GM19452 (cell line): ENCODE measurements around the gene SKIC2.
"Not testable (repeated sequence)": the region's sequence is repeated elsewhere in the genome, so short reads cannot be mapped to it uniquely, and the experiment has no call there.

Experiments
- ATAC-seq: cut with Tn5 transposase; IDR thresholded peaks from one replicate; pipeline ENCODE4 v1.9.1; 2021; ENCODE audit not compliant: unreplicated experiment

SKIC2 gene

DNA sequence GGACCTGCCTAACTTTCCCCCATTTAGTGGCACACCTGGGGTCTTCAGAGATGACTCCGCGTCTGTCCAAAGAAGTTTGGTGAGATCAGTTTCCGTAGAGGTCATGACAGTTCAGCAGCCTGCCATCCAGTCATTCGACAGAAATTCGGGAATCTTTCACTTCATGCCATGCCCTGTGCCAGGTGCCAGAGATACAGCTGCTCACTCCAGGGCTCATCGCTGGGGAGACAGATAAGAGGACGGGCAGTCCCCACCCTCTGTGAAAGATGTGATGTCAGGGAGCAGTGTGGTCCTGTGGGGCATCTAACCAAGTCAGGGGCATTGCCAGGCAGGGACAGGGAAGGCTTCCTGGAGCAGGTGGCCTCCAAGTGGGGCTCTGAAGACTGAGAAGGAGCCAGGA lies 44.3 kb downstream of the SKIC2 start:
- not testable (repeated sequence) for ATAC-seq

DNA sequence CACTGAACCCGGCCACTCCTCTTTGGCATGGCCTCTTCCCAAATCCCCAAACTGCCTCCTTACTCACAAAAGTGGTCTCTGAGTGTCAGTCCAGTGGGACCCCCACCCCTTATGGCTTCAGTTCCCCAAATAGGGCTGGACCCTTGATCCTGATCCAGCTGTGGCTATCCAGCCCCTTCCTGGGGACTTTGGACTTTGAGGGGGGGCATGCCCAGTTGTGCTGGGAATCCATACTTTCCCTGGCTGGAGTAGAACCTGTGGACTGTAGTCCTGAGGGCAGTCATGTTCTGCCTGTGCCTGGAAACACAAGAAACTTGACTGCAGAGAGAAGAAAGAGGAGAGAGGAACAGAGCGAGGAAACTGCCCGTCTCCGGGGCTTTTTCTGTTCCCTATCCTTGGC lies 45.4 kb downstream of the SKIC2 start:
- ATAC-seq = not testable (repeated sequence)

DNA sequence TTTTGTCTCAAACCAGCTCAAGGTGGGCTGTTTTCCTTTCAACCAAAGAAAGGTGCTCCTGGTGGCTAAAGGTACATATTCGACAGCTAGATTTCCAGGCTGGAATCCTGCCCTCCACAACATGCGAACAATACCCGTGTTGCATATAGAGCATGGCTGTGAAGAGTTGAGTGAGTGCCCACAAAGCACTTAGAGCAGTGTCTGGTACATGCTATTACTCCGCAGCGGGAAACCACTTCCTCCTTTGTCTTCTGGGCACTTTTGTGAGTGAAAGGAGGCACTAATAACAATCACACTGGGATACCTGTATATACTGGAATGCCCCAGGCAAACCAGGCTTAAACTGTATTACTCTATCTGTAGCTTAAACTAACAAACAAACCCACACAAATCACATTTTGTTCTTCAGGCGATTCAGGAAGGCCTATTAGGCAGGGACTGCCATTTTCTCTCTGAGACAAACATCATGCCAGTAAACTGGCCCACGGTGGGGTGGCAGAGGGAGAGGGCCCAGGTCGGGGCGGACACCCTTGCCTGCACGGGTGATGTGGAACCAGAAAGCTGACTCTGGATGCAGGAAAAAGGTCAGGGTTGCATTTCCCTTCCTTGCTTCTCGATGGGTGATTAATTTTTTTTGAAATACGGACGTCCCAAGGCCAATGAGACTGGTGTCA lies 46.0 kb downstream of the SKIC2 start:
- ATAC-seq = not testable (repeated sequence)

DNA sequence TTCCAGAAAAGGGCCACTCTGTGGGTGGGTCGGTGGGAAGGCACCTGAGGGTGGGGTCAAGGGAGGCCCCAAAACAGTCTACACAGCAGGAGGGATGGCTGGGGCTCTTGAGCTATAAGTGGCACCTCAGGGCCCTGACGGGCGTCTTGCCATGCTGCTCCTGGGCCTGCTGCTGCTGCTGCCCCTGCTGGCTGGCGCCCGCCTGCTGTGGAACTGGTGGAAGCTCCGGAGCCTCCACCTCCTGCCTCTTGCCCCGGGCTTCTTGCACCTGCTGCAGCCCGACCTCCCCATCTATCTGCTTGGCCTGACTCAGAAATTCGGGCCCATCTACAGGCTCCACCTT lies 46.5 kb downstream of the SKIC2 start:
- ATAC-seq = not testable (repeated sequence)

DNA sequence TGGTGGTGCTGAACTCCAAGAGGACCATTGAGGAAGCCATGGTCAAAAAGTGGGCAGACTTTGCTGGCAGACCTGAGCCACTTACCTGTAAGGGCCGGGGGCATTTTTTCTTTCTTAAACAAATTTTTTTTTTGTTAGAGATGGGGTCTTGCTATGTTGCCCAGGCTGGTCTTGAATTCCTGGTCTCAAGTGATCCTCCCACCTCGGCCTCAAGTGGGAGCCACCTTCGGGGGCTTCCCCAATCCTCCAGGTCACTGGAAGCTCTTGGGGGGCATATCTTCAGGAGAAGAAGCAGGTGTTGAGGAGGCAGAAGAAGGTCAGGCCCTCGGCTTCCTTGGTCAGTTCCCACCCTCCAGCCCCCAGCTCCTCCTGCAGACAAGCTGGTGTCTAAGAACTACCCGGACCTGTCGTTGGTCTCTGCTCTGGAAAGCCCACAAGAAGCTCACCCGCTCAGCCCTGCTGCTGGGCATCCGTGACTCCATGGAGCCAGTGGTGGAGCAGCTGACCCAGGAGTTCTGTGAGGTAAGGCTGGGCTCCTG lies 47.1 kb downstream of the SKIC2 start:
- ATAC-seq = not testable (repeated sequence)

DNA sequence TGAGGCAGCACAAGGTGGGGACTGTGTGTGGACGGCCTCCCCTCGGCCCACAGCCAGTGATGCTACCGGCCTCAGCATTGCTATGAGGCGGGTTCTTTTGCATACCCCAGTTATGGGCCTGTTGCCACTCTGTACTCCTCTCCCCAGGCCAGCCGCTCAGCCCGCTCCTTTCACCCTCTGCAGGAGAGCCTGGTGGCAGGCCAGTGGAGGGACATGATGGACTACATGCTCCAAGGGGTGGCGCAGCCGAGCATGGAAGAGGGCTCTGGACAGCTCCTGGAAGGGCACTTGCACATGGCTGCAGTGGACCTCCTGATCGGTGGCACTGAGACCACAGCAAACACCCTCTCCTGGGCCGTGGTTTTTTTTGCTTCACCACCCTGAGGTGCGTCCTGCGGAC lies 48.1 kb downstream of the SKIC2 start:
- not testable (repeated sequence) for ATAC-seq

DNA sequence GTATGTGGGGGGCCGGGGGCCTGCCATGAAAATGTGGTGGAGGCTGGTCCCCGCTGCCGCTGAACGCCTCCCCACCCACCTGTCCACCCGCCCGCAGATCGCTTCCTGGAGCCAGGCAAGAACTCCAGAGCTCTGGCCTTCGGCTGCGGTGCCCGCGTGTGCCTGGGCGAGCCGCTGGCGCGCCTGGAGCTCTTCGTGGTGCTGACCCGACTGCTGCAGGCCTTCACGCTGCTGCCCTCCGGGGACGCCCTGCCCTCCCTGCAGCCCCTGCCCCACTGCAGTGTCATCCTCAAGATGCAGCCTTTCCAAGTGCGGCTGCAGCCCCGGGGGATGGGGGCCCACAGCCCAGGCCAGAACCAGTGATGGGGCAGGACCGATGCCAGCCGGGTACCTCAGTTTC lies 49.1 kb downstream of the SKIC2 start:
- ATAC-seq = not testable (repeated sequence)

DNA sequence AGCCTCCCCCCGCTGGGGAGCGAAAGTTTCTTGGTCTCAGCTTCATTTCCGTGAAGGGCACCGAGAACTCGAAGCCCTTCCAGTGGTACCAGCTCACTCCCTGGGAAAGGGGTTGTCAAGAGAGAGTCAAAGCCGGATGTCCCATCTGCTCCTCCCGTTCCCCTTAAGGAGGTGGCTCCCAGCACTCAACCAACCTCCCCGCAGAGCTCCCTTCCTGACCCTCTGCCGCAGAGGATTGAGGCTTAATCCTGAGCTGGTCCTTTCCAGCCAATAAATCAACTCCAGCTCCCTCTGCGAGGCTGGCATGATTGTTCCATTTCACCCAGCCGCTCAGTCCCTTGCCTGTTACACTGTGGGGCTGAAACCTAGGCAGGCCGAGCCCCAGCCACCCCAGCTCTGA lies 49.6 kb downstream of the SKIC2 start:
- not testable (repeated sequence) for ATAC-seq

DNA sequence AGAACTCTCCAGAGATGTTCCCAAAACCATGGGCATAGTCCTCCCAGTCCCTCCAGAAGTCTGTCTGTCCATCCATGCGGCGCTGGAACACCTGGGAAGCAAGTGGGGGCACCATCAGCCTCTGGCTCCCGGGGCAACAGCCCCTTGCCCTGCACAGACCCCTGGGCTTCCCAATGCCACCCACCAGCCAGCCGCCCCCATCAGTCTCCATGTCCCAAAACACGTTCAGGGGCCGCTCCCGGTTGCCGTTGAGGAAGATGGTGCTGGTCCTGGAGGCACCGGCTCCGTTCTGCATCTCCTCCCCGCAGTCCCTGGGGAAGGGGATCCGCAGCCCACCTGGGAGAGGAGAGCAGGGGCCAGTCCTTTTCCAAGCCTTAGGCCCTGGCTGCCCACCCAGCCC lies 50.6 kb downstream of the SKIC2 start:
- not testable (repeated sequence) for ATAC-seq

DNA sequence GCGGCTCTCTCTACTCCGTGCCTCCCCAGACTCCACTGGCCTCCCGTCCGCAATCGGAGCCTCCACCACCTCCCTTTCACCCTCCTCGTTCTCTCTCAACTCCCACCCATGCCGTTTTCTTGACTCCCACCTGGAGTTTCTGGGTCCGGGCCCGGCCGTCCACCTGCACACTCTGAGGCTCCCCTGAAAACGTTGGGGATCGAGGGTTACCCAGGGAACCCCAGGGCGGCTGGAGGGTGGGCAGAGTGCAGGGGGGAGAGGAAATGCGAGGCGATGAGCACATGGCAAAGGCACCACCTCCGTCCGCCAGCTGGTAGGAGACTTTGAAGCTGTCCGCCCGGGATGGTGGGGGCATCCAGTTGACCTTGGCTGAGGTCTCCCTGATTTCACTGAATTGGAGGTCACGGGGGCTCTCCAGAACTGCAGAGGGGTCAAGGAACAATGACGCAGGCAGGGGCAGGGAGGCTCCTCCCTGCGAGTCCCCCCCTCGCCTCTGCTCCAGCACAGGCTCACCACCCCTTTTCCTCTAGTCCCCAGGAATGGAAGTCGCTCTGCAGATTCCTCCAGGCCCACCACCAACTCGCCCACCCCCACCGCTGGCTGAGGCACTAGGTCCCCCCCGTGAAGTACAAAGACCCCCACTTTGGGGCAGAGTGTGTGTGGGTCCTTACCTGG lies 52.0 kb downstream of the SKIC2 start:
- ATAC-seq = not testable (repeated sequence)

DNA sequence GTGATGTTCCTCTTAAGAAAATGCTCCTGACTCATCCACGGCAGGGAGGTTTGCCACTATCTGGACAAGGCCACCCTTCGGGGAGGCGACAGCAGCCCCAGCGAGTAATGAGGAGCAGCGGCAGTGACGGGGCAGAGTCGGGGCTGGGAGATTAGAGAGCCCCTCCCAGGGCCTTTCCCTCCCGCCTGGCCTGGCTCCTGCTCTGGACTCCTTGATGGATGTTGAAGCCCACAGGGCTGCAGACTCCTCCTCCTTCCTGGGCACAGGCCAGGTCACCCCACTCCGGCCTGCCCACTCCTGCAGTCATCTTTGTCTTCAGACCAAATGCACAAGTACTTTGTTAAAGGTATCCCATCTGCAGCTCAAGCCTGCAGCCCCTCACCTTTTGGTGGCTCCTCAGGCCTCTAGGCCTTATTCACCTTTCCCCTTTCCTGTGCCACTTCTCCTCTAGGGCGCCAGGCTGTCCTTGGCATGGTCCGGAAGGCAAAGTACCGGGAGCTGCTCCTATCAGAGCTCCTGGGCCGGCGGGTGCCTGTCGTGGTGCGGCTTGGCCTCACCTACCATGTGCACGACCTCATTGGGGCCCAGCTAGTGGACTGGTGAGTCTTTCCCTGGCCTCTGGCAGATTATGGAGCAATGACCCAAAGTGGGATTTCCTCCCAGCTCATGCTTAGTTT lies 54.1 kb downstream of the SKIC2 start:
- ATAC-seq = not testable (repeated sequence)

DNA sequence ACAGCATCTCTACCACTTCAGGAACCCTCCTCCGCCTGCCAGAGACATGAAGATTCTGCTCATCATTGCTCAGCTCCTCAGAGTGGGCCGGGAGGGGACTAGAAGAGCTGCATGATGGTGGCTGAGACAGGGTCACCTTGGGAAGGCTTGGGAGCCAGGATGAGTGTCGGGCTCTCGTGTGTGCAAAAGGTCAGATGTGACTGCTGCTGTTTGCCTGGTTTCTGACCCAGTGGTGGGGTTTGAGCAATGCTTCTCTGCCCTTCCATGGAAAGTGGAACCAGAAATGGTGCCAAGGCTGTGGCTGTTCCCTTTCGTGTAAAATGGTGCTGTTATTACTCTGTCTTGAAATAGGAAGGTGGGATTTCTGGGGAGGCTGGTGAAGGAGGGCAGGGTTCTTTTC lies 54.8 kb downstream of the SKIC2 start:
- not testable (repeated sequence) for ATAC-seq

DNA sequence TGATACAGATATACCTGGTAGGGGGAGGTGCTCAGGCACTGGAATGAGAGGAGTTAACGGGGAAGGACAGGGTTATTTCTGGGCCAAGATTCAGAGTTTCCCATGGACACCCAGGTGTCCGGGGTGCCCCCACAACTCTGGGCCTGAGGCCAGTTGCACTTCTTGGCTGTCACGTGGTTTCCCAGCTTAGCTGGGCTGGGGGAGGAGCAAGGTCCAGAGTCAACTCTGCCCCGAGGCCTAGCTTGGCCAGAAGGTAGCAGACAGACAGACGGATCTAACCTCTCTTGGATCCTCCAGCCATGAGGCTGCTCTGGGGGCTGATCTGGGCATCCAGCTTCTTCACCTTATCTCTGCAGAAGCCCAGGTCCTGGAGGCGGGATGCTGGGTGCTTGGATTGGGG lies 55.6 kb downstream of the SKIC2 start, which contains the start of gene C4B:
Gene C4B (plus strand): TSS at position 249 of the 400 bp plus-strand sequence. CDS start 51 bp downstream, at position 300.
- not testable (repeated sequence) for ATAC-seq
